Left ventricle myocardium inferior (tissue), 1 donor: ENCODE measurements around the gene UBE2QL1. TPM values are rescaled to one million over a fixed set of nuclear protein-coding genes. Genes with fewer than 3 reads are reported as not detected.

Experiments used
- DNase-seq: peaks from one replicate; pipeline ENCODE4 v3.0.0-alpha.2; 2020
- H3K27ac ChIP-seq: fragments of 200-600 bp; replicated peaks from 2 replicates; pipeline ENCODE4 v1.8.0; 2021
- H3K27me3 ChIP-seq: fragments of 200-600 bp; 2 replicates; pipeline ENCODE4 v1.8.0; 2021; ENCODE audit warnings: low read depth
- H3K36me3 ChIP-seq: fragments of 200-600 bp; 2 replicates; pipeline ENCODE4 v1.8.0; 2021
- H3K4me1 ChIP-seq: fragments of 200-600 bp; 2 replicates; pipeline ENCODE4 v1.8.0; 2021
- H3K4me3 ChIP-seq: fragments of 200-600 bp; 2 replicates; pipeline ENCODE4 v1.8.0; 2021; ENCODE audit warnings: mild to moderate bottlenecking, moderate library complexity
- H3K9me3 ChIP-seq: fragments of 200-600 bp; replicated peaks from 2 replicates; pipeline ENCODE4 v1.8.0; 2021
- intact Hi-C: fragments of 100-400 bp; cut with micrococcal nuclease; formaldehyde crosslinking; loops from one replicate; pipeline ENCODE4 v1.11.0; 2022
- total RNA-seq: library from RNA; stranded (reverse); fragmentation: NEBNext Ultra II Directional; extraction: Animal tissue kit (Norgen Biotek cat#: 25700); gene quantifications from one replicate; pipeline ENCODE4 v1.2.1, GENCODE V29; 2021
- TF ChIP-seq, protein P1 (sequence below): fragments of 200-600 bp; IDR thresholded peaks from 2 replicates; pipeline ENCODE4 v1.8.0; 2021; ENCODE audit warnings: antibody characterized with exemption, mild to moderate bottlenecking, borderline replicate concordance
- donor health status: DM: no; HTN: yes; CAD: no; lungs with severe emphysema.

Gene UBE2QL1
- total RNA-seq, 1 donor from 2014 or later, result 25.5 TPM

DNA sequence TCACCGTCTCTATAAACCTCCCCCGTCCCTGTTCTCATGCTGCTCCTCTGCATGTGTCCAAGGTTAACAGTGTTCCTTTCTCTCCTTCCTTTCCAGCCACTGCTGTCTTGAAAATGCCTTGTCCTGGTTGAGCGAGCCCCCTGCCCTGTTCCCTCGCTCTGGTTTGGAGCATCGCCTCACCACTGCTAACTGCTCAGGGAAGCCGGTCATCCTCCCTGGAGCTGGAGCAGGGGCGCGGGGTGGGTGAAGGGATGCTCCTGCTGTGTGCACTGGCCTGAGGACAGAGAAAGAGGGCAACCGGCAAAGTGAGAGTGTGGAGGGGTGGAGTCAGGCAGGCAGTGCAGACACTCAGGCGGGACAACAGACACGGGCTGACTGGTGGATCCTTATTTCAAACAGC is 19.4 kb downstream of the UBE2QL1 start:
- H3K27me3 ChIP-seq, result peaks cover 6% of the 10 kb centered on the region
- peaks cover 82% of the 10 kb centered on the region for H3K4me1 ChIP-seq
- peak overlapping the region; percentile 71 for H3K27ac ChIP-seq
- TF ChIP-seq, protein P1, sequence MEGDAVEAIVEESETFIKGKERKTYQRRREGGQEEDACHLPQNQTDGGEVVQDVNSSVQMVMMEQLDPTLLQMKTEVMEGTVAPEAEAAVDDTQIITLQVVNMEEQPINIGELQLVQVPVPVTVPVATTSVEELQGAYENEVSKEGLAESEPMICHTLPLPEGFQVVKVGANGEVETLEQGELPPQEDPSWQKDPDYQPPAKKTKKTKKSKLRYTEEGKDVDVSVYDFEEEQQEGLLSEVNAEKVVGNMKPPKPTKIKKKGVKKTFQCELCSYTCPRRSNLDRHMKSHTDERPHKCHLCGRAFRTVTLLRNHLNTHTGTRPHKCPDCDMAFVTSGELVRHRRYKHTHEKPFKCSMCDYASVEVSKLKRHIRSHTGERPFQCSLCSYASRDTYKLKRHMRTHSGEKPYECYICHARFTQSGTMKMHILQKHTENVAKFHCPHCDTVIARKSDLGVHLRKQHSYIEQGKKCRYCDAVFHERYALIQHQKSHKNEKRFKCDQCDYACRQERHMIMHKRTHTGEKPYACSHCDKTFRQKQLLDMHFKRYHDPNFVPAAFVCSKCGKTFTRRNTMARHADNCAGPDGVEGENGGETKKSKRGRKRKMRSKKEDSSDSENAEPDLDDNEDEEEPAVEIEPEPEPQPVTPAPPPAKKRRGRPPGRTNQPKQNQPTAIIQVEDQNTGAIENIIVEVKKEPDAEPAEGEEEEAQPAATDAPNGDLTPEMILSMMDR, result no peak
- no peak overlapping the region for H3K4me3 ChIP-seq
- H3K36me3 ChIP-seq, result no peaks in the 10 kb centered on the region
- no peak for DNase-seq
- intact Hi-C loops, result no loop called here
- H3K9me3 ChIP-seq, result peaks cover 5% of the 10 kb centered on the region

DNA sequence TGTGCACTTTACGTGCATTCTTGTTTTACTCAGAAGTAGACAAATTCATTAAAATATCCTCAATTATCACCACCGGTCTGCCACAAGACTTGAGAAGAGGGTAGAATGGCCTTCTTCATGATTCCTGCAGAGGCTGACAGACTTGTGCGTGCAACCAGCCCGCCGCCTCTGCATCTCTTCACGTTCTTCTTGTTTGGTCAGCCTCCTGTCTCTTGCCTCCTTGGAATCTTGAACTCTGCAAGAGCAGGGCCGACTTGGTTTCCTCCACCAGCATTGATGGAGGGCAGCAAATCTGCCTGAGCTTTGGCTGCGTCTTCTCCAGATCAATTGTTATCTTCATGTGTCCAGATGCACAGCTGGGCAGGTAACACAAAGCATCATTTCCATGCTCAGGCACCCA is 20.2 kb downstream of the UBE2QL1 start:
- intact Hi-C loops, result no loop called here
- no peak for DNase-seq
- Histone ChIP-seq H3K4me3 (no peak overlapping the region), H3K36me3 (no peaks in the 10 kb centered on the region), H3K27me3 (peaks cover 6% of the 10 kb centered on the region), H3K4me1 (peaks cover 88% of the 10 kb centered on the region), H3K9me3 (peaks cover 5% of the 10 kb centered on the region), H3K27ac (no peak overlapping the region)
- TF ChIP-seq, protein P1, result no peak

DNA sequence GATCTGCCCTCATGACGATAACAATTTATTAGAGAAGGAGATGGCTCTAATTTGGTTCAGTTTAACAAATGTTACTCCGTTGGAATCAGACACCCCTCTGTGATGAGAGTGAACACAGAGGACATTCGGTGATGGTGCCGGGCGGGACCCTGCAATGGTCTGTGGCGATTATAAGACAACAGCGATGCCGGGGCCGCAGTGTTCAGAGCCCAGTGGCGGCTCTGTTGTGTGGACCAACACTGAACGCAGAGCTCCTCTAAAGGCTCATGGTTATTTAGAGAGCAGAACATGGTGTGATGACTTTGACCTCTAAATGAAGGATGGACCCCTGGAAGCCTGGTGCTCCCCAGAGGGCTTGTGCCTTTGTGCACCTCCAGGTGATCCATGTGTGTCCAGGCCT is 21.2 kb downstream of the UBE2QL1 start:
- Histone ChIP-seq H3K4me3 (no peak overlapping the region), H3K36me3 (no peaks in the 10 kb centered on the region), H3K9me3 (peaks cover 5% of the 10 kb centered on the region), H3K27me3 (peaks cover 6% of the 10 kb centered on the region), H3K4me1 (peaks cover 88% of the 10 kb centered on the region), H3K27ac (peak overlapping the region; percentile 44)
- intact Hi-C loops, result no loop called here
- no peak for DNase-seq
- TF ChIP-seq, protein P1, result no peak

DNA sequence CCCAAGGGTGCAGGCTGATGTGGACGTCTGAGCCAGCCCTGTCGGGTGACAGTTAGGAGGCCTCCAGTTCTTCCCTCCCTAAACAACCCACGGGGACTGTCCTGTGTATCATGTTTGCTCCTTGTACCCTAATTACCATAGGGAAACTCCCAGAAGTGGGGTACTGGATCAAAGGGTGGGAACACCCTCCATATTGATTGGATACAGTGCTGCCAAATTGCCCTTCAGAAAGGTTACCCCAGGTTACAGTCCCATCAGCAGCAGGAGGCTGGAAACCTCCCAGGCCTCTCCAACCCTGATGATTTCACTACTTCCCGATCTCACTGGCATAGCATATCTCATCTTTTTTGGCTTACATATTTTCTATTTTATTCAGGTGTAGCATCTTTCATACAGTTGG is 22.0 kb downstream of the UBE2QL1 start:
- H3K36me3 ChIP-seq, result no peaks in the 10 kb centered on the region
- H3K27ac ChIP-seq, result peak overlapping the region; percentile 44
- intact Hi-C loops, result no loop called here
- H3K4me1 ChIP-seq, result peaks cover 87% of the 10 kb centered on the region
- TF ChIP-seq, protein P1, result no peak
- DNase-seq, result no peak
- H3K9me3 ChIP-seq, result peaks cover 5% of the 10 kb centered on the region
- peaks cover 6% of the 10 kb centered on the region for H3K27me3 ChIP-seq
- H3K4me3 ChIP-seq, result no peak overlapping the region

DNA sequence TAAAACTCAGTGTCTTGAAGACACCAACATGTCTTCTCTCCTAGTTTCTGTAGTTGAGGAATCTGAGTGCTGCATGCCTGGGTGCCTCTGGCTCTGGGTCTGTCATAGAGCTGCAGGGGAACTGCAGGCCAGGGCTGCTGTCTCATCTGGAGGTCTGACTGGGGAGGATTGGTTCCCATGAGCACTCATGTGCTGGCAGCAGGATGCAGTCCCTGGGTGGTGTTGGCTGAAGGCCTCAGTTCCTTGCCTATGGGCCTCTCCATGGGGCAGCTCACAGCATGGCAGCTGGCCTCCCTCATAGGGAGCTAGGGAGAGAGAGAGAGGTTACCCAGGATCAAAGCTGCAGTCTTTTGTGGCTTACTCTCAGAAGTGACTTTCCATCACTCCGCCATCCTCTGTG is 22.6 kb downstream of the UBE2QL1 start:
- H3K4me1 ChIP-seq, result peaks cover 87% of the 10 kb centered on the region
- peaks cover 5% of the 10 kb centered on the region for H3K9me3 ChIP-seq
- H3K27me3 ChIP-seq, result peaks cover 6% of the 10 kb centered on the region
- DNase-seq, result no peak
- H3K36me3 ChIP-seq, result no peaks in the 10 kb centered on the region
- no peak overlapping the region for H3K27ac ChIP-seq
- intact Hi-C loops, result no loop called here
- H3K4me3 ChIP-seq, result no peak overlapping the region
- TF ChIP-seq, protein P1, result no peak

DNA sequence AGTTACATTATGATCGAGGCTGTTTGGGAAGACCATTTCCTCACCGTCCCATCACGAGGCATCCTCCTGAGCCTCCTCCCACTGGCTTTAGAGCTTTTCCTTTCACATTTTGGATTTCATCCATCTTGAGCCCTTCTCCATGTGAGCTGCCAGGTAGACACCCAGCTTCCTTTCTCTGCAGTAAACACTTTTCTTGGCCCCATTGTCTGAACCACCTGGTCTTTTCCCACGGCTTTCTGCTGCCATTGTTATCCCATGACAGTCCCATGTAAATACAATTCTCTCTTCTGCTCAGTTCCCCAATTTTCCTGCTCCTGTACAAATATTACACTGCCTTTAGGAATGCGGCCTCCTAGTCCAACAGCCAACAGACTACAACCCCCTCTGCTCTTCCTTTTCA is 24.1 kb downstream of the UBE2QL1 start:
- Histone ChIP-seq H3K27ac (peak overlapping the region; percentile 38), H3K9me3 (peaks cover 5% of the 10 kb centered on the region), H3K4me3 (no peak overlapping the region), H3K27me3 (peaks cover 6% of the 10 kb centered on the region), H3K4me1 (peaks cover 80% of the 10 kb centered on the region), H3K36me3 (no peaks in the 10 kb centered on the region)
- TF ChIP-seq, protein P1, result no peak
- DNase-seq, result no peak
- intact Hi-C loops, result no loop called here
